T-helper 2 cell (primary cell): Measurements from ENCODE around the gene NPHP4.
"Not testable (repeated sequence)": the region's sequence is repeated elsewhere in the genome, so short reads cannot be mapped to it uniquely, and the experiment has no call there.

Source experiments
- DNase-seq, 5 experiments: peaks; one replicate each; pipeline versions ENCODE4 v3.0.0 to v3.0.0-alpha.2; 2012 to 2022

The NPHP4 gene

GRCh38 chr1:5909576-5910275, 82.5 kb downstream of the NPHP4 start:
- DNase-seq, result no peak

GRCh38 chr1:5908461-5909375, 83.5 kb downstream of the NPHP4 start:
- no peak for DNase-seq

- DNase-seq, result no peak
These were observed 84.3 kb downstream of the NPHP4 start for GRCh38 chr1:5907966-5908365.

- no peak for DNase-seq
These were observed 84.8 kb downstream of the NPHP4 start for GRCh38 chr1:5907386-5907785.

GRCh38 chr1:5906966-5907365, 85.3 kb downstream of the NPHP4 start:
- DNase-seq, result no peak

- DNase-seq, result no peak
These were observed 86.1 kb downstream of the NPHP4 start for GRCh38 chr1:5906116-5906515.

- no peak for DNase-seq
These were observed 86.8 kb downstream of the NPHP4 start for GRCh38 chr1:5905436-5905835.

DNA sequence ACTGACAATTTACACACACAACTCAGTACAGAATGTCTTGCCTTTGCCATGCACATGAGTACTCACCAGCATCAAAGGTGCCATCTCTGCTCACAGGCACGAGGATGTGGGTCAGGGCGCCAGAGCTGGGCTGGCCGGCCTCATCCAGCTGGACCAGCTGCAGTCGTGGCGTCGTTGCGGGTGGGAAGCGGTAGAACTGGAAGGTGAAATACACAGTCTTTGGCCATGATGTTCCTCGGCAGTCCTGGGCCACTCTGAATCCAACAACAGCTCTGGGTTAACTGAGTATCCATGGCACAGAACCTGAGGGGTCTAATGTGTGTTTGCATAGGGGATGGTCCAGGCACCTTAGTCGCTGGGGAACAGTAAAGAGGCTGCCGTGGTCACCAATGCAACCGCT, 87.7 kb downstream of the NPHP4 start:
- DNase-seq, result no peak

DNA sequence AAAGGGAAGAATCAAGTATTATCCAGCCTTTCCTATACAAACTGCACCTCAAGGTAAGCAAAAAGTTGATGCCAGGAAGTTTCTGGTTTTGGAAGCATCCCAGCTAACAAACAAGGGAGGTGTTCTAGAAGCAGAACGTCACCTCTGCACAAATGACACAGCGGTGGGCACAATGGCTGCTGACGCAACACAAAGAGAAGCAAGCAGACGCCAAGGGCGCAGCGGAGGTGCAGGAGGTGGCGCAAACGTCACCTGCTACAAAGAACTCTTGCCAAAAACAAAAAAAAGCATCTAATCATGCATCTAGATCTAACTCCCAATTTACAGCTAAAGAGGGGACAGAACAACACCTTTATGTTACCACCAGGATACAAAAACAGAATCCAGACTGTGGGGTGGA, 88.5 kb downstream of the NPHP4 start:
- no peak for DNase-seq

- DNase-seq, result no peak
These were observed 89.2 kb downstream of the NPHP4 start for GRCh38 chr1:5903031-5903430.

DNA sequence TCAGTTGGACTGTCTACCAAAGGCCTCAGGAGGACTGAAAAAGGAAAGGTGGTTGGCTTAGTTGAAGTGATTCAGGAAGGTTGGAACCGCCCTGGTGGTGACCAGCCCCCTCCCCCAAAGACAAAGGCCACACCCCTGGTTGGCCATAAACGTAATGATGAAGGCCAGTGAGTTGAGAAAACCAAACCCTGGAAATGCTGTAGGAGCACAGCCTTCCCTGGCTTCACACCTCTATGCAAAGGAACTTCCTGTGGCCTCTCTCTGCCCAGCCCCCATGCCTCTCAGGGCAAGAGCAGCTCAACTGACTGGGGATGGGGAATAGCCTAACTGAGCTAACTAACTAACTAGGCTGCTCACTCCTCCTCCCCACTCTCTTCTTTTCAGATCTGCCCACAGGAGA, 90.4 kb downstream of the NPHP4 start:
- no peak for DNase-seq

DNA sequence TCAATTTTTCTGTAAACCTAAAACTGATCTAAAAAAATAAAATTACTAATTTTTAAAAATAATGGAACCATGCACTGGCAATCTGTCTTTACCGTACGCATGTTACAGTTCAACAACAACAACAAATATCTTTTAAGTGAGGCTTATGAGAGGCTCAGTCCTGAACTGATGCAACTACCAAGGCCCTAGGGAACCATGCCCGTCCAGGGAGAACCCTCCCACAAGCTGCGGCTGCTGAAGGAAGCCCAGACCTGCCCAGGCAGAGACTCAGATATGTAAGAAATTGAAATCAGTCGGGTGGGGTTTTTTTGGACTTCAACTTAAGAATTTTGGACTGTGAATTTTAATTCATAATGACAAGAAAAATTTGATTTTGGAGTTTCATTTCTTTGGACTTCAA, 91.1 kb downstream of the NPHP4 start:
- no peak for DNase-seq

DNA sequence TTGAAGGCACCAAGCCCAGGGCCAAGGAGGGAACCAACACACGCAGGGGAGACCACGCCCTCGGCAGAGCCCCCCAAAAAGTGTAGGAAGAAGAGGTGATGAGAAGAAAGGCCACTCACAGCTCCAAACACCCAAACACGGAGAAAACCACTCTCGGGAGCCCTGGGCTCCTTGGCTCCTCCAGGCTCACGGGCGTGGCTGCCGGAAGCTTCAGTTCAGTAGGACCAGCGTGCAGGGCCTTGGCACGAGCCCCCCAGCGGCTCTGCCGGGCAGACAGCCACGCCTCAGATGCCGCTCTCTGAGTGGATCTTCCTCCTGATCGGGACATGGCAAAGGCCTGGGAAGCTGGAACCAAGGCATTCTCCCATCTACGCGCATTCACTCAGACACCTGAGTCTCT, 94.0 kb downstream of the NPHP4 start:
- DNase-seq, result no peak

GRCh38 chr1:5896706-5897660, 95.2 kb downstream of the NPHP4 start:
- DNase-seq, result no peak

GRCh38 chr1:5895446-5896406, 96.5 kb downstream of the NPHP4 start:
- no peak for DNase-seq

- not testable (repeated sequence) for DNase-seq
These were observed 98.4 kb downstream of the NPHP4 start for GRCh38 chr1:5893699-5894278.

- no peak for DNase-seq
These were observed 99.9 kb downstream of the NPHP4 start for GRCh38 chr1:5892329-5892728.

DNA sequence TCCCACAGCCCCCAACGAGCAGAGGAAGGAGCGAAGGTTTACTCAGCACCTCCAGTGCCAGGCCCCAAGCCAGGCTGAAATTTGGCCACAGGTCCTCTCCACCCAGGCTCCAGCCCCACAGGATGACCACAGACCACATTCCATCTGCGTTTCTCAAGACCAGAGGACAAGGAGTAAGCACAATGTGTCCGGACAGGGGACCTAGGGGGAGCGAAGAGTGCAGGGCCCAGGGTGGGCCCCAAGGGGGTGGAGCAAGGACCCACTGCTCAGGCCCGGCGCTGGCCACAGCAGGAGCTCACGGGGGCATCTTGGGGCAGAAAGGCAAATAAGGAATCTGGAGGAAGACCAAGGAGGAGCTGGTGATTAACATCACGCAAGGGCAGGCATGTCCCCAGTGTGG, 100.5 kb downstream of the NPHP4 start:
- DNase-seq, result no peak

- DNase-seq, result no peak
These were observed 101.1 kb downstream of the NPHP4 start for GRCh38 chr1:5891137-5891536.

DNA sequence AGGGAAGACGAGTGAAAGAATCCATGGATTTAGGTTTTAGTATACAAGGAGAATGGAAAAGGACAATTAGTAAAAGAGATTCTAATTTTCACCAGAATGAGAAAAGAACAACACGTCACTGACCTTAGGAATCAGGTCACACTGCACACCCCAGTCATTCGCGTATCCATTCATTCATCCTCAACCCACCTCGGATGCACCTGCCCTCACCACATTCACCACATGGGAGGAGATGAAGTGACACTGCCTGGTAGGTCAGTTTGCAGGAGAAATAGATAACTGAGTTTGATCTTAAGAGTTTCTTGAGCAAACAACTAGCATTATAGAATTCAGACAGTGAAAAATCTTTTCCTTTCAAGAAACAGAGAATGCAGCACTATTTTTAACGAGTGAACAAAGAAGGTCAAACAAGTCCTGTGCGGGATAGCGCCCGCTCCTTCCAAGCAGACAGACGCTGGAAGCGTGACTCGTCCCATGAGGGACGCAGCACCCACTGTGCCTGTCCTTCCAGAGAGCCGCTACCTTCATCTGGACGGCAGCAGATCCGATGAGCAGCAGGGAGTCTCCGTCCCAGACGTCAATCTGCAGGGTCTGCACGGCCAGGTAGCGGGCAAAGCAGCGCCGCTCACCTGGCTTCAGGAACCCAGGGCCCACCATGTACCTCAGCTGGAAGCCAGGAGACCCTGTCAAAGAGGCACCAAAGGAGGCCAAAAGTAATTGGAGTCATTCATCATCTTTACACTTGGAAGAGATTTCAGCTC, 101.7 kb downstream of the NPHP4 start:
- no peak for DNase-seq

DNA sequence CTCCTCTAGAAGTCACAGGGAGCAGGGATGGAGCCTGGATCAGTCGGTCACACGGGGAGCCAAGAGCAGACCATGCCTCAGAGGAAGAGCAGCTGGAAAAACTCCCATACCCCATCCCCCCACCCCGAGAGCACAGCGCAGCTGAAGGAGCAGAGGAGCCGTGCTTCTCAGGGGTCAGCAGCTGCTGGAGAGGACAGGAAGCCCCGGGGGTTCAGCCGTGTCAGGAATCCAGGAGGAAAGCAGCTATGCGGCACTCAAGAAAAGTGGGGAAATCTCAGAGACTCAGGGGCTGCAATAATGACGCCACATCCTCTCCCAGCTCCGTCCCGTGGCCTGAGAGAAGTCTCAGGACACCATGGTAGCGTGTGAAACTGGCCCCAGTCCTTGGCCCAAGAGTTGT, 102.3 kb downstream of the NPHP4 start:
- DNase-seq, result no peak
